Heart right ventricle (tissue), 16 donors: ENCODE measurements around the gene SLC2A6. TPM values are rescaled to one million over a fixed set of nuclear protein-coding genes. Genes with fewer than 3 reads are reported as not detected.

Source experiments
- ATAC-seq, 8 donors: fragments of 200-7000 bp; cut with Tn5 transposase; one replicate each; pipeline ENCODE4 v1.9.1; 2020; ENCODE audit warnings: mild to moderate bottlenecking in 8 of 8, moderate library complexity in 8 of 8, moderate number of reproducible peaks in 1 of 8
- DNase-seq, 2 donors: peaks; one replicate each; pipeline ENCODE4 v3.0.0-alpha.2; 2020
- H3K27ac ChIP-seq, 10 donors: fragments of 200-600 bp; sonication (generic) in 2 of 10; one replicate each; pipeline versions ENCODE4 v1.5.0 to v1.8.0; 2020 to 2022; ENCODE audit warnings: mild to moderate bottlenecking in 3 of 10
- H3K27me3 ChIP-seq, 7 donors: fragments of 200-600 bp; one replicate each; pipeline ENCODE4 v1.8.0; 2021 to 2022; ENCODE audit warnings: mild to moderate bottlenecking in 2 of 7
- H3K36me3 ChIP-seq, 9 donors: fragments of 200-600 bp; sonication (generic) in 1 of 9; one replicate each; pipeline versions ENCODE4 v1.5.0 to v1.8.0; 2020 to 2022; ENCODE audit warnings: mild to moderate bottlenecking in 2 of 9
- H3K4me1 ChIP-seq, 9 donors: fragments of 200-600 bp; sonication (generic) in 1 of 9; one replicate each; pipeline versions ENCODE4 v1.5.0 to v1.8.0; 2020 to 2022; ENCODE audit warnings: mild to moderate bottlenecking in 4 of 9
- H3K4me3 ChIP-seq, 10 donors: fragments of 200-600 bp; sonication (generic) in 2 of 10; one replicate each; pipeline versions ENCODE4 v1.5.0 to v1.8.0; 2020 to 2022; ENCODE audit warnings: mild to moderate bottlenecking in 7 of 10, moderate library complexity in 2 of 10
- H3K9me3 ChIP-seq, 11 donors: fragments of 200-600 bp in 10 of 11; sonication (generic) in 2 of 11; one replicate each; pipeline versions ENCODE4 v1.5.0 to v1.8.0; 2013 to 2022; ENCODE audit warnings: mild to moderate bottlenecking in 2 of 11, control low read depth in 1 of 11, moderate library complexity in 1 of 11
- WGBS, 2 donors: extraction: QIAGEN DNeasy Blood & Tissue Kit; methylation state at CpG; one replicate each; pipeline ENCODE4 v1.1.7; 2013; ENCODE audit warnings: inconsistent platforms in 1 of 2; 5-methylcytosine and 5-hydroxymethylcytosine counted together
- intact Hi-C, 10 donors: fragments of 100-400 bp; cut with DNase I; formaldehyde crosslinking; loops; one replicate each; pipeline versions ENCODE4 v1.11.1 to v1.14.2; 2022
- long read RNA-seq, 3 donors: library from polyadenylated mRNA; unstranded; transcript quantifications; one replicate each; pipeline ENCODE4 v2.0.0, GENCODE V29; 2020 to 2021
- polyA plus RNA-seq, 2 donors: library from polyadenylated mRNA; stranded (reverse); fragments of 200-250 nt; gene quantifications; one replicate each; pipeline ENCODE4 v1.2.3, GENCODE V29; 2013
- total RNA-seq, 10 donors: library from RNA; stranded (reverse); fragmentation: NEBNext Ultra II Directional in 3 of 10; extraction: Animal tissue kit (Norgen Biotek cat#: 25700) in 3 of 10; gene quantifications; one replicate each; pipeline versions ENCODE4 v1.2.1 to v1.2.4, GENCODE V29; 2021 to 2023
- TF ChIP-seq, protein P1 (sequence below), 9 donors: fragments of 200-600 bp; sonication (generic) in 2 of 9; IDR thresholded peaks; one replicate each; pipeline versions ENCODE4 v1.5.0 to v1.8.0; 2021 to 2022; ENCODE audit warnings: antibody characterized with exemption in 9 of 9, mild to moderate bottlenecking in 5 of 9, moderate library complexity in 1 of 9
- donor health status: Arrhythmogenic right ventricular cardiomyopathy.
- donor health status: ischemic (EF 13 %, LVEDD 7.1; RV severe dilation, severe dysfunction).
- donor health status: healthy with polysubstance abuse.
- donor health status: DM: no; HTN: yes; CAD: no.
- donor health status: DM: no; HTN: no; CAD: no.
- donor health status: ischemic (EF 25% LVEDD 6.9; RV normal size, moderate dysfunction).
- donor health status: ischemic (EF 25% LVEDD 5.7; RV mildly dilated, moderate dysfunction).
- donor health status: healthy.
- donor health status: DM: yes; HTN: yes; CAD: no.
- donor health status: Ischemic cardiomyopathy.
- donor health status: ischemic (EF 35%, LVEDD 5.7; RV mildly dilated, moderate dysfunction).
- donor health status: nonischemic (EF 11% LVEDD 7.7; RV severe dilation, severe dysfunction).
- donor health status: DM: yes; HTN: yes; CAD: no.
- donor health status: PGD.
- donor health status: ischemic (EF 29% LVEDD 5.4; RV normal size, mild dysfunction).
- donor health status: nonischemic (EF 23%, LVEDD 6.1; RV moderate dilation, normal function).

The SLC2A6 gene, protein sequence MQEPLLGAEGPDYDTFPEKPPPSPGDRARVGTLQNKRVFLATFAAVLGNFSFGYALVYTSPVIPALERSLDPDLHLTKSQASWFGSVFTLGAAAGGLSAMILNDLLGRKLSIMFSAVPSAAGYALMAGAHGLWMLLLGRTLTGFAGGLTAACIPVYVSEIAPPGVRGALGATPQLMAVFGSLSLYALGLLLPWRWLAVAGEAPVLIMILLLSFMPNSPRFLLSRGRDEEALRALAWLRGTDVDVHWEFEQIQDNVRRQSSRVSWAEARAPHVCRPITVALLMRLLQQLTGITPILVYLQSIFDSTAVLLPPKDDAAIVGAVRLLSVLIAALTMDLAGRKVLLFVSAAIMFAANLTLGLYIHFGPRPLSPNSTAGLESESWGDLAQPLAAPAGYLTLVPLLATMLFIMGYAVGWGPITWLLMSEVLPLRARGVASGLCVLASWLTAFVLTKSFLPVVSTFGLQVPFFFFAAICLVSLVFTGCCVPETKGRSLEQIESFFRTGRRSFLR
- total RNA-seq (1 to 10 TPM; 1.3 to 7.0 (median 2.2) TPM), polyA plus RNA-seq (1 to 10 TPM; 4.9 to 5.6 TPM)
- long read RNA-seq, donor 1, partial matches to known transcripts = 1 of 14 reads
- long read RNA-seq, donor 1, other reads (novel, unspliced or antisense) = 5 of 14 reads
- long read RNA-seq, donor 2, transcript SLC2A6-202 (10 exons, 2,528 nt) = major isoform, 5 of 15 reads
- long read RNA-seq, donor 2, partial matches to known transcripts = 6 of 15 reads
- long read RNA-seq, donor 2, other reads (novel, unspliced or antisense) = 3 of 15 reads
- long read RNA-seq, donor 3, transcript SLC2A6-202 (10 exons, 2,528 nt) = major isoform, 18 of 55 reads
- long read RNA-seq, donor 3, transcript SLC2A6-201 (9 exons, 2,301 nt) = minor isoform, 5 of 55 reads
- long read RNA-seq, donor 3, partial matches to known transcripts = 24 of 55 reads
- long read RNA-seq, donor 3, other reads (novel, unspliced or antisense) = 8 of 55 reads

DNA sequence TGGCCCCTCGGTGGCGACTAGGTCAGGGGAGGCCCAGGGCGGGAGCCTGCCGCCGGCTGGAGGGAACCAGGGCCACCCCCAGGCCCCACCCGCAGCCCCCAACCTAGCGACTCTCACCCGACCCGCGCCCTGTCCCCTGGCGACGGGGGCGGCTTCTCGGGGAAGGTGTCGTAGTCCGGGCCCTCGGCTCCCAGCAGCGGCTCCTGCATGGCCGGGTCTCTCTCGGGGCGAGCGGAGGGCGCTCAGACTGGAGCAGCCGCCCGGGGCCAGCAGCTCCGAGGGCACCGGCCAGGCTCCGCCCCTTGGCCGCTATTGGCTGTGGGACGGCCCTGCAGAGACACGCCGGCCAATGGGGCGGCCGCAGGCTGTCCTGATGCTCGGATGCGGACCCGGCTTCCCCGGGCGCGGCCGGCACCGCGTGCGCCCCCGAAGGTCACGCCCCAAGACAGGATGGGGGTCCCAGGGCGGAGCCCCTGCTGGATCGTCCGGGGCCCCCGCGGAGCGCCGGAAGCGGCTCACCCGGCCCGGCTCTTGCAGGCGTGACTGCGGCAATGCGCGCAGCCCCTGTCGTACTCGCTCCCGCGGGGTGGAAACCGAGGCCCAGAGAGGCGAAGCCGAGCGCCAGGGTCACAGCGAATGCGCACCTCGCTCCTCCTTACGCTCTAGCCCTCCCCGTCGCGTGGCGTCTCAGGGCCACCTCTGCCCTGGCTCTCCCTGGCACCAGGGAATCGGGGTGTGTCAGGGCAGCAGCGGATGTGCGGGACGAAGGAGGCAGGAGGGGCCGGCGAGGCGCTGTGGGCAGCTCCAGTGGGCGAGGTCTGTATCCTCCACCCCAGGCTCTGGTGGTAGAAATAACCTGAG lies at the start of gene SLC2A6:
Gene SLC2A6, minus strand, starts transcription at position 249 of the 861 bp plus-strand sequence. Its CDS starts 40 bp downstream, at position 209.
- H3K27ac ChIP-seq = peak within 1 kb of the TSS; percentile 33 to 90 (median 85)

DNA sequence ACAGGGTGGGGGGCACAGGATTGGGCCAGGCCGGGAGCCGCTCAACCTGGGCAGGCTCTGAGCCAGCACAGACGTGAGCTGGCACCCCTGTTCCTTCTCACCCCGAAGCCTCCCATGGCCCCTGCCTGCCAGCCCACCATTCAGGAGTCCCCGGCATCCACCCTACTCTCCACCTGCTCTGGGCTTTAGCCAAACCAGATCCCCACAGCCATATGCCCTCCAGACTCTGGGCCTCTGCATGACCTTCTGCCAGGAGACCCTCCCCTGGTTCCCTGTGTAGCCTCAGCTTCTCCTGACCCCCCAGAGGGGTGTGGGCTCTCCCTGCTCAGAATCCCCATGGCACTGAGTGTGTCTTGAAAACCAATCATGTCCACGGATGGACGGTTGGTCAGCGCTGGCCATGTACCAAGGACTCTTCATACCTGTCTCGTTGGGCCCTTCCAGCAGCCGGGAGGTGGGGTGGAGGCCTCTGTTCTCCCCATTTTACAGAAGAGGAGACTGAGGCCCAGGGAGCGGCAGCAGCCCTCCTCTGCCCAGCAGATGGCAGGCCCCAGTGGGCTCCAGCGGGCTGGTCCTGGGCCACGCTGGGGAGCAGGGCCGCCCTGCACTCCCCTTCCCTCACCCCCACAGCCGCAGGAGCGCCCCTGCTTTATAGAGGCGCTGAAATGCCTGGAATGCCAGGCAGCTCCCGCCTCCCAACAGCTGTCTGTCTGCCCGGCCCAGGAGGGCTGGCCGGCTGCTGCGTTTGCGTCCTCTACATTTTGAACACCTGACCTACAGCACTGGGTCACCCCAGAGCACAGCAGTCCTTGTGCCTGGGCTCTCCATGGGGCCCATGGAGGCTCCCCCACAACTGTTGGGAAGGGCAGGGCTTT lies 49.3 kb upstream of the SLC2A6 start:
- Histone ChIP-seq H3K9me3 (no peaks in the 10 kb centered on the region), H3K27me3 (peaks cover 0 to 43% (median 4%) of the 10 kb centered on the region in 7 donors), H3K4me1 (peaks cover 14 to 56% (median 30%) of the 10 kb centered on the region in 9 donors), H3K36me3 (no peaks in the 10 kb centered on the region), H3K4me3 (no peak overlapping the region), H3K27ac (peak overlapping the region in 3 of 10 donors; percentile 34 to 62 (median 43))
- DNase-seq (no peak), ATAC-seq (peak in 5 of 8 donors; percentile 12 to 28 (median 20))
- TF ChIP-seq, protein P1, sequence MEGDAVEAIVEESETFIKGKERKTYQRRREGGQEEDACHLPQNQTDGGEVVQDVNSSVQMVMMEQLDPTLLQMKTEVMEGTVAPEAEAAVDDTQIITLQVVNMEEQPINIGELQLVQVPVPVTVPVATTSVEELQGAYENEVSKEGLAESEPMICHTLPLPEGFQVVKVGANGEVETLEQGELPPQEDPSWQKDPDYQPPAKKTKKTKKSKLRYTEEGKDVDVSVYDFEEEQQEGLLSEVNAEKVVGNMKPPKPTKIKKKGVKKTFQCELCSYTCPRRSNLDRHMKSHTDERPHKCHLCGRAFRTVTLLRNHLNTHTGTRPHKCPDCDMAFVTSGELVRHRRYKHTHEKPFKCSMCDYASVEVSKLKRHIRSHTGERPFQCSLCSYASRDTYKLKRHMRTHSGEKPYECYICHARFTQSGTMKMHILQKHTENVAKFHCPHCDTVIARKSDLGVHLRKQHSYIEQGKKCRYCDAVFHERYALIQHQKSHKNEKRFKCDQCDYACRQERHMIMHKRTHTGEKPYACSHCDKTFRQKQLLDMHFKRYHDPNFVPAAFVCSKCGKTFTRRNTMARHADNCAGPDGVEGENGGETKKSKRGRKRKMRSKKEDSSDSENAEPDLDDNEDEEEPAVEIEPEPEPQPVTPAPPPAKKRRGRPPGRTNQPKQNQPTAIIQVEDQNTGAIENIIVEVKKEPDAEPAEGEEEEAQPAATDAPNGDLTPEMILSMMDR (IDR thresholded peaks at IDR 0.05) = no peak
- intact Hi-C loops = no loop called here
- 56 to 63% methylated on average over 22 of the region's 22 CpGs for WGBS, 2 donors

More for the DNA sequence above, at the start of gene SLC2A6:
- intact Hi-C loops = loop anchor here in 2 of 10 donors (1.0 to 5.0 kb wide), 3 partner anchors 20 to 1127 kb away; partner anchors contain the start of genes CACFD1 (in 1 of the 2) and SETX (in 1 of the 2)
- peaks cover 0 to 7% (median 0%) of the 10 kb centered on the region in 7 donors for H3K27me3 ChIP-seq
- ATAC-seq (peak; percentile 95 to 98 (median 98)), DNase-seq (peak; percentile 80 to 88)
- H3K4me3 ChIP-seq = peak within 1 kb of the TSS; percentile 53 to 77 (median 65)
- peaks cover 0 to 30% (median 0%) of the 10 kb centered on the region in 9 donors for H3K36me3 ChIP-seq
- WGBS, 2 donors = 0 to 1% methylated on average over 84 of the region's 84 CpGs
- TF ChIP-seq, protein P1 (IDR thresholded peaks at IDR 0.05) = no peak
- H3K9me3 ChIP-seq = no peaks in the 10 kb centered on the region
- peaks cover 7 to 55% (median 18%) of the 10 kb centered on the region in 9 donors for H3K4me1 ChIP-seq

DNA sequence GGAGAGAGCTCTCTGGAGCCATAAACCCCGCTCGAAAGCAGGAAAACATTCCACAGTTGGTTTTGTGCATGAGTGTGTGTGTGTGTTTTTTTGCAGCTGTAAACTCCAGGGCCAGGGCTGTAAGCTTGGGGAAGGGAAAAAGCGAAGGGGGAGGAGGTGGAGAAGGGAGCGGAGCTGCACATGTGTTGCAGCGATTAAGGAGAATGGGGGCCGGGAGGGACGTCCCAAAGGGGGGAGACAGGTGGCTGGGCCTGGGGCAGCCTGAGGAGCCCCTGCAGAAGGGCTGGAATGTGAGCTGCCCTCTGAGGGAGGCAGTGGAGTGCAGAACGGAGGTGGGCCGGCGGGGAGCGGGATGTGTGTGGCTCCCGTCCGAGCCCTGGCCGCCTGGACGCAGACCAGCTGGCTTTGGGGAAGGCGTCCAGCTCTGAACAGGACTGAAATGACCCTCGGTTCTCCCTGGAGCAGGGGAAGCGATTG lies 48.6 kb upstream of the SLC2A6 start:
- peak; percentile 62 to 87 (median 79) for ATAC-seq
- no peaks in the 10 kb centered on the region for H3K9me3 ChIP-seq
- TF ChIP-seq, protein P1 (IDR thresholded peaks at IDR 0.05) = no peak
- H3K4me3 ChIP-seq = peak overlapping the region in 5 of 10 donors; percentile 7 to 19 (median 10)
- 24% methylated on average over 17 to 18 of the region's 18 CpGs for WGBS, 2 donors
- no peaks in the 10 kb centered on the region for H3K36me3 ChIP-seq
- intact Hi-C loops = no loop called here
- peak; percentile 73 to 77 for DNase-seq
- H3K27ac ChIP-seq = peak overlapping the region in 7 of 10 donors; percentile 43 to 62 (median 58)
- peaks cover 14 to 52% (median 30%) of the 10 kb centered on the region in 9 donors for H3K4me1 ChIP-seq
- H3K27me3 ChIP-seq = peaks cover 0 to 43% (median 2%) of the 10 kb centered on the region in 7 donors
